COLO668 (cell line): ENCODE data around the gene VGLL2.
A peak's percentile ranks its signal among the peaks of the same experiment; 100 is the strongest.
"Not testable (repeated sequence)": the region's sequence is repeated elsewhere in the genome, so short reads cannot be mapped to it uniquely, and the experiment has no call there.

Source experiments
- DNase-seq: peaks from one replicate; lab custom pipeline; 2025; ENCODE audit not compliant: unreplicated experiment; lab: John Stamatoyannopoulos, UW

Gene VGLL2

GRCh38 chr6:117265410-117266256 lies at the start of gene VGLL2:
Gene VGLL2, plus strand, starts transcription at chr6:117265558. Its CDS starts 206 bp downstream, at chr6:117265764.
- DNase-seq, result peak; percentile 65

GRCh38 chr6:117222861-117223260 lies 42.5 kb upstream of the VGLL2 start:
- no peak for DNase-seq

DNA sequence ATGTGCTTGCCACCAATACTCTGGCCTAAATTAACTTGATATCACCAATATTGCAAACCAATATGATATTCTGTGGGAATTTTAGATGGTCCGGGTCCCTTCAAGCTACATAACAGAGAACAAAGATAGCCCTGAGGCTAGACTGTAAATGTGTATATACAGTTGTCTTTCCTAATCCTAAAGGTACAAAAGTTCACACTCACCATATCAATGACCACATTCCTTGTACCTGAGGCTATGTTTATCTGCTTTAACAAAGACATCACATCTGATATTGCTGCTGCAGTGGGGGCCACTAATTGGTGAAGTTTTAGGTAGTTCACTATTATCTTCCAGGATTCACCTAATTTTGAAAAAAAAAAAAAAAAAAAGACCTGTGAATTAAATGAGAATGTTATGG lies 38.6 kb upstream of the VGLL2 start:
- DNase-seq, result no peak

- no peak for DNase-seq
Measured at GRCh38 chr6:117227245-117227962, 38.0 kb upstream of the VGLL2 start.

DNA sequence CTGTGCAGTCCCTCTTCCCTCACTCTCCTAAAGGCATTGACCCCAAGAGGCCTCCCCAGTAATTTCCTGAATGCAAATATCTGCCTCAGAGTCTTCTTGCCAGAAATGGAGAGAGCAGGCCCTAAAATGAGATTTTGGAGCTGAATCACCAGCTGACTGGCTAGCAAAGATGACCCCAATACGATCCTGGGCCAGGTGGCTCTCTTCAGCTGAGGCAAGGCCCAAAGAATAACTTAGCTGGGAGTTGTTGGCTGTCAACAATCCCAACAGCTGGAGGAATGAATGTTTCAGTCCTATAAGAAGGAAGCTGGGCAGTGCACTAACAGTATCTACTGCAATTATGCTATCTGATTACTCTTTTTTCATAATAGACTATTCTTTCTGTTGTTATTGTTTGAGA lies 37.2 kb upstream of the VGLL2 start:
- DNase-seq, result no peak

DNA sequence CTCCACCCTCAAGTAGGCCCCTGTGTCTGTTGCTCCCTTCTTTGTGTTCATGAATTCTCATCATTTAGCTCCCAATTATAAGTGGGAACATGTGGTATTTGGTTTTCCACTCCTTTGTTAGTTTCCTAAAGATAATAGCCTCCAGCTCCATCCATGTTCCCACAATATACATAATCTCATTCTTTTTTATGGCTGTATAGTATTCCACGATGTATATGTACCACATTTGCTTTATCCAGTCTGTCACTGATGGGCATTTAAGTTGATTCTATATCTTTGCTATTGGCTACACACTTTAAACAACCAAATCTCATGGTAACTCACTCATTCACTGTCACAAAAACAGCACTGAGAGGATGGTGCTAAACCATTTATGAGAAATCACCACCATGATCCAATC lies 35.5 kb upstream of the VGLL2 start:
- DNase-seq, result no peak

DNA sequence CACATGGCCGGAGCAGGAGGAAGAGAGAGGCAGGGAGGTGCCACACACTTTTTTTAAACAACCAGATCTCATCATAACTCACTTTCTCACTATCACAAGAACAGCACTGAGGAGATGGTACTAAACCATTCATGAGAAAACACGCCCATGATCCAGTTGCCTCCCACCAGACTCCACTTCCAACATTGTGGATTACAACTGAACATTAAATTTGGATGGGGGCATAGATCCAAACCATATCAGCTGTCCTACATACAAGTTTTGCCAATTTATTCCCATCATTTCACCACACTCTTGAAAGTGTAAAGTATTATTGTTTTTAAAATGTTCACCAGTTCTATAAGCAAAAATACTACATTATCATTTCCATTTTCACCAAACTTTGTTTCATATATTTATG lies 33.9 kb upstream of the VGLL2 start:
- DNase-seq, result no peak

- no peak for DNase-seq
Measured at GRCh38 chr6:117232196-117232595, 33.2 kb upstream of the VGLL2 start.

GRCh38 chr6:117233145-117233544 lies 32.2 kb upstream of the VGLL2 start:
- DNase-seq, result no peak

GRCh38 chr6:117237561-117237960 lies 27.8 kb upstream of the VGLL2 start:
- DNase-seq, result no peak

DNA sequence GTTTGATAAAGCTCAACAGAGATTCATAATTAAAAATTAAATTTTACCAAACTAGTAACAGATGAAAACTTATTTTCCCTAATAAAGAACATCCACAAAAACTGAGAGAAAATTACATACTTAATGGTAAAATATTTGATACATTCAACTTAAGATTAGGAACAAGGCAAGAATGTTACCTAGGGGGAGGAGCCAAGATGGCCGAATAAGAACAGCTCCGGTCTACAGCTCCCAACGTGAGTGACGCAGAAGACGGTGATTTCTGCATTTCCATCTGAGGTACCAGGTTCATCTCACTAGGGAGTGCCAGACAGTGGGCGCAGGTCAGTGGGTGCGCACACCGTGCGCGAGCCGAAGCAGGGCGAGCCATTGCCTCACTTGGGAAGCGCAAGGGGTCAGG lies 20.8 kb upstream of the VGLL2 start:
- not testable (repeated sequence) for DNase-seq

- not testable (repeated sequence) for DNase-seq
Measured at GRCh38 chr6:117244979-117245378, 20.4 kb upstream of the VGLL2 start.

- DNase-seq, result no peak
Measured at GRCh38 chr6:117253785-117254184, 11.6 kb upstream of the VGLL2 start.

- DNase-seq, result no peak
Measured at GRCh38 chr6:117262799-117263198, 2.6 kb upstream of the VGLL2 start.

DNA sequence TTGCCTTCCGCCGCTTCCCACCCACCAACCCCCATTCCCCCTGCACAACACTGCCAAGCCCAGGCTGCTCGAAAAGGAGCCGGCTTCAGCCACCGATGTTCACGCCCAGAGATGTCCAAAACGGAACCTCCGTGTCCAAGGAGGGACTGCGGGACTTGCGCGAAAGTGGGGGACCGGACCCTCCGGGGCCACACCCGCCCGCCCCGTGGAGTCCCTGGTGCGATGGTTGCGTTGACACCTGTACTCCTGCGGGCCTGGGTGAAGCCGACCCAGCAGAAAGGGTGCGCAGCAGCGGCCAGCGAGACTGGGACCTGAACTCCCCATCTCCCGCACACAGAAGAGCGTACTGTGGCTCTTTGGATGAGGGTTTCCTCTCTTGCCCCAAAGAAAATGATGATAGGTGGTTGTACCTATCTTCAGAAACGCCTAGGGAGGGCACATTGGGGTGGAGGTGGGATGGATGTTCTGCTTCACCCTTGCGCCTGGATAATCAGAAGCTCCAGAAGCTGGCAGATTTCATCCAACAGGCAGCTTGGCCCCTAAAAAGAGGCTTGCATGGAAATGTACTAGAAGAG lies 1.9 kb upstream of the VGLL2 start:
- no peak for DNase-seq

- DNase-seq, result no peak
Measured at GRCh38 chr6:117264369-117264691, 1.0 kb upstream of the VGLL2 start.

DNA sequence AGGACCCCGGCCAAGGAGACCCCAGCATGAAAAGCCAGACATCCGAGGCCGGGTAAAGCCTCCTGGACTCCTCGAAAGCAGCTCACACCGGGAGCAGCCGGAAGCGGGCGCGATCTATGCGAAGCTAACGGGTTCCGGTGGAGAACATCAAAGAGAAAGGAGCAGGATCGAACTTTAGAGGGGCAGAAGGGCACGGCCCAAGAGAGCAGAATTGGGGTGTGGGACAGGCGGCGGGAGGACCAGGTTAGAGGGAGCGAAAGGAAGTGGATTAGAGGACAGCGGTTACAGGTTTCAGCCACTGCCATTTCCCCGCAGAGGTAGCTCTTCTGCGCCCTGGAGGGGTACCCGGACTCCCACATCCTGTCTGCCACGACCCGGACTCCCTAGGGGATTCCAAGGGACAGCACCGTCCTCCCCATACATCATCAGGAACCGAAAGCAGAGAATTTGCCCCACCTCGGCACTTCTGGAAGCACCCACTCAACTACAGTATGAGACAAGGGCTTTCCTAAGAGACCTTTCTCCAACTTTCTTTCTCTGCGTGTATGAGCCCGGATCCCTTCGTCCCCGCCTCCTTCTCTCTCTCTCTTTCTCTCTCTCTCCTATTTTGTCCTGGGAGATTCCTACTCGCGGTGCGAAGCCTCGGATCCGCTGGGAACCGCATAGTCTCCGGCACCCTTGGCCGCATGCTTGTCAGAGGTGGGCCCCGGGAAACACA lies 507 bp upstream of the VGLL2 start:
- peak; percentile 21 for DNase-seq

DNA sequence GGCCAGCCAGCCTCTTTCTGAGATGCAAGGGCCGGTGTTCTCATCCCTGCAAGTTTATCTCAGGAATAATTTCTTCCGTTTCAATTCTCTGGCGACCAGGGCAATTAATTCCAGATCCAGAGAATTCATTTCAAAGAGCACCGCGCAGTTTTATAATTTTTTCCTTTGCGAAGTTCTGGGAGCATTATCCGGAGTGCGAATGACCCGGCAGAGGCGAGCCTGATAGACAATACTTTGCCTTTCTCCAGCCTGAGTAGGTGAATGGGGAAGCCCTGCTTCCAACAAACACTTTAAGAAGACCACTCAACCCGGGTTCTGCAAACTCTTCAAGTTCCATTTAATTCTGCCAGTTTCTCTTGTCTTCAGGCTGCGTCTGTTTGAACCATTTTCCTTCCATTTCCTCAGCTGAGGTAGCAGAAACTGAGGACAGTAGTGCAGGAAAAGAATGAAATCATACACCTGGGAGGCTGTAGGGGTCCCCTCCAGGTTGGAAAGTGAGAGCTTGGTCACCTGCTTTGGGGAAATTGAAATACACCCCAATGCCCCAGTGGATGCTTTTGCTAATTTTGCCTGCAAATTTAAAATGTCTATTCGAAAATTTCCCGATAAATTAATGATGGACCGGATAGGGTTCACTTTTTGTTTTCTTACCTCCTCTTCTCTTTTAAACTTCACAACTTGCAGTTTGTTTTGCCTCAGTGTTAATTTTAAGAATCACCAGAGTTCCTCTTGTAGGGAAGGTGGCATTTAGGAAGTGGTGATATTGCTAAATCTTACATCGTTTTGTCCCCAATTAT lies 1.1 kb downstream of the VGLL2 start:
- DNase-seq, result no peak

DNA sequence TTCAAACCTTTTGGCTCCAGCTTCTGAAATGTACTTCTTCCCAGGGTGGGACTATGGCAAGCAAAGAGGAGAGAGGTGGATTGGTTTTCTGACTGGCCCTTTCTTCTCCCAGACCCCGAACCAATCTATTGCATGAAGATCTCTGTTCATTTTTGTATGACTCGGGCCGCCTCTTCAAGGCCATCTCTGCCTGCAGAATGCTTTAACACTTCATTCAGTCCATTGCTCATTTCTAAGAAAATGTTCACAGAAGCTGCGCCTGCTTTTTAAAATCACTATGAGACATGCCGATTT lies 1.6 kb downstream of the VGLL2 start:
- DNase-seq, result no peak

DNA sequence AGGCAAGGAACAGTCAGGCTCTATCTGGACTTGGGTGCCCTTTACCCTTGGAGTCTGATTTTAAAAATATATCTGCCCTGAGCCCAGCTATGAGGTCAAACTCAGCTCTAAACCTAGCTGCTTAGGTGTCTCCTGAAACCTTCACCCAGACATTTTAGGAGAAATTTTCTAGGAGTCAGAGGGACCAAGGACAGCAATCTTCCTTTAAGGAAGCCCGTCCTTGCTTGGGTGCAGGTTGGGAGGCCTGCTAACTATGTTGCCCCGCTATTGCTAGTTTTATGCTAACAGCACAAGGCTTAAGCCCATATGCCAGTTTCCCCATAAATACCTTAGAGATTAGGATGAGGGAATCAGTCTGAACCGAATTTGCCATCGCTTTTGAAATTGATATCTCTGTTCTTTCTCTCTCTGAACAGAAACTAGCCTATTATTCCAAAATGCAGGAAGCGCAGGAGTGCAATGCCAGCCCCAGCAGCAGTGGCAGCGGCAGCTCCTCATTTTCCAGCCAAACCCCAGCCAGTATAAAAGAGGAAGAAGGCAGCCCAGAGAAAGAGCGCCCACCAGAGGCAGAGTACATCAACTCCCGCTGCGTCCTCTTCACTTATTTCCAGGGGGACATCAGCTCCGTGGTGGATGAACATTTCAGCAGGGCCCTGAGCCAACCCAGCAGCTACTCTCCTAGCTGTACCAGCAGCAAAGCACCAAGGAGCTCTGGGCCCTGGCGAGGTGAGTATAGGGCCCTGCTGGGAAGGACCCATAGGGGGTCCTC lies 2.6 kb downstream of the VGLL2 start:
- DNase-seq, result no peak
